HG03460 (cell line): ENCODE measurements around the gene CD58.

Experiments used
- ATAC-seq: cut with Tn5 transposase; IDR thresholded peaks from one replicate; pipeline ENCODE4 v1.9.1; 2021; ENCODE audit not compliant: unreplicated experiment

The CD58 gene

DNA sequence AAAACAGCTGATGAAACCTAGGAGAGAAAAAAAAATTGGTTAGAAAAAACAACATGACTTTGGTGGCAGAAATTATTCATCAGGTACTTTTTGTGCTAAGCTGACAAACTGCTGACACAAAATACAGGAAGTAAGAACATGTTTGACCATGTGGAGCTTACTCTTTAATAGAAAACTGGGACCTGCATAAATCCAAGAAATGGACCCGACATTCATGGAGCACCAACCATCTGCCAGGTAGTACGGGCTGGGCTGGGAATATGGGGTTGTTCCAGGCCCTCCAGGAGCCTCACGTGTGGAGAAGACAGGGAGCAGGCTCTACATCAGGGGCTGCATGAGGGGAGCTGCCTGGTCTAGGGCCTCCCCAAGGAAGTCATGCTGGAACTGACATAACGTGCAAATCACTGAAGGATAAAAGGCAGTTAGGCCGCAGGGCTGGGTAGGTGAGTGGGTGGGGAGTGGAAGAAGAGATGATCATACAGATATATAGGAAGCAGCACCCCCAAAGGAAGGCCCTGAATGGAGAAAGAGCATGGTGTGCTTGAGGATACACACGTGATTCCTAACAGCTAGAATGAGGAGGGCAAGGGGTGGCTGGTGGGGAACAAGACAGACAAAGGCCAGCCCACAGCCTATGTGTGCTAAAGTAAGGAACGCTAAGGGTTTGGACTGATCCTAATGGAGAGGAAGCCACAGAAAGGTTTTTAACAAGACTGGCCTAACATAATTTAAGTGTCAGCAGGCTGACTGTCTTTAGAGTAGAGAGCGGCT is 26.1 kb downstream of the CD58 start:
- ATAC-seq = peak; percentile 48

DNA sequence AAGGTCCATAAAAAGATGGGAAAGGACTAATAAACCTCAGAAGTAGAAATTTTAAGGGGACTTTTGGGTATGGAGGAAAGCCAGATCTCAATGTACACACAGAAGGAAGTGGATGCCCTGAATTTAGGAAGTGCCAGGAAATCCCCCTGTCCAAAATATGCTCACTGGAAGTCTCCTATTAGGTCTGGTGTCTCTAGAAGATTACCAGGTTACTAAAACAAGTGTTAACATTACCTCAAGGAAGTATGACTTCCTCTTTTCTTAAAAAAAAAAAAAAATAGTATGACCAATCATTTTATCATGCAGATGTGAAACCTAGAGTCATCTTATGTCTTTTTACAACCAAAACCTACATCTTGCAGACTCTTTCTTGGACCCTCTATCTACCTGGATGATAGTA is 30.7 kb downstream of the CD58 start:
- peak; percentile 46 for ATAC-seq

DNA sequence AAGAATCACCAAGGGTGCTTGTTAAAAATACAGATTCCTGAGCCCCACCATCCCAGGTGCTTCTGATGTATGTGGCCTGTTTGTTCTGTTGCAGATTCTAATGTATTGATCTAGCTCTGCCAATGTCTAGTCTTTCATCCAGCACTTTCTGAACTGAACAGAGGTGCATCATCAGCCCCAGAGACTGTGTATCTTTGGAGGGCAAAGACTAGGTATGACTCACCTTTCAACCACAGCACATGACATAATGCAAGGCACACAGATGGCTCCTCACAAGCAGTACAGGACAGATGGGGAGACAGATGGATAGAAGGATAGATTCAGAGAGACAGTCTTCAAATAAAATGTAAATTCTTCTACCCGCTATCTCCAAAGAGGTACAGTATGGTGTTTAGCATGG is 32.3 kb downstream of the CD58 start:
- ATAC-seq = peak; percentile 83

DNA sequence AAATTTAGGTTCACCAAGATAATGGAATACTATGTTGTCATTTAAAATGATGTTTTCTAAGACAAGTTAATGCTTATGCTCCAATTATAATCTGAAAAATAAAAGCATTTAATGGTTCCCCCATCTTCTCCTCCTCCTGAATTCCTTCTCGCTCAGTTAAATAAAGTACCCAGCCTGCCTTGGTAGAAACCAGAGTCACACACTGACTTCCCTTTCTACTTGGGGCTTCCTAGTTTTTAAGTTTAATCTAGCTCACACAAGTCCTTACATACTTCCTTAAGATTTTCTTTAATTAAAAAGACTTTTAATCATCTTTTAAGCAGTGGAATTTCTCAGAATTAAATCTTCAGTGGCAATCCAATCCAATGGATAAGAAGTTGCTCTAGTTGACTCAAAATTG is 32.9 kb downstream of the CD58 start:
- no peak for ATAC-seq

DNA sequence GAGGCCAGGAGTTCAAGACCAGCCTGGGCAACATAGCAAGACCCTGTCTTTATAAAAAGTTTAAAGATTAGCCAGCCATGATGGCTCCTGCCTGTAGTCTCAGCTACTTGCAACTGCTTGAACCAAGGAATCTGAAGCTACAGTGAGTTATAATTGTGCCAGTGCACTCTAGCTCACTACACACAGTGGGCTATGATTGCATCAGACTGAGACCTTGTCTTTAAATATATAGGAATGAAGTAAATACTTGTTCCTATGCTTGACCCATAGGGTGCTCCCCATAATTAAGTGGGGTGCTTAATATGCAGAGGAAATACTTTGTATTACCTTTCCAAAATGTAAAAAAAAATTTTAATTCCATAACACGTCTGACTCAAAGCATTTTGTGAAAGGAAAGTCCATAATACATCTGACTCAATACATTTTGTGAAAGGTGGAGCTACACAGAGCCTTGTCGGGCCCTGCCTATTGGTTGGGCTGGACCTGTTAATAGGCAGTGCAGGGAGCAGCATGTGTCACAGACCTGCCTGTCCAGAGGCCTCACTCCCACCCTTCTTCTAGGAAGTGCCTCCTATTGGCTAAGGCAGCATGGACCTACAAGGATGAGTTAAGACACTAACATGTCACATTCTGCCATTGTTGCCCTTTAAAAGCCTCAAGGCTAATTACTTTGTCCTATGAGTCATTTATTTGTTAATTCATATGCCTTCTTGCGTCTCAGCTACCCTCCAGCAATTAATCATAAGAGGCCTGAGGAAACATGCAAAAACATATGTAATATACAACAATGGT is 33.6 kb downstream of the CD58 start:
- no peak for ATAC-seq

DNA sequence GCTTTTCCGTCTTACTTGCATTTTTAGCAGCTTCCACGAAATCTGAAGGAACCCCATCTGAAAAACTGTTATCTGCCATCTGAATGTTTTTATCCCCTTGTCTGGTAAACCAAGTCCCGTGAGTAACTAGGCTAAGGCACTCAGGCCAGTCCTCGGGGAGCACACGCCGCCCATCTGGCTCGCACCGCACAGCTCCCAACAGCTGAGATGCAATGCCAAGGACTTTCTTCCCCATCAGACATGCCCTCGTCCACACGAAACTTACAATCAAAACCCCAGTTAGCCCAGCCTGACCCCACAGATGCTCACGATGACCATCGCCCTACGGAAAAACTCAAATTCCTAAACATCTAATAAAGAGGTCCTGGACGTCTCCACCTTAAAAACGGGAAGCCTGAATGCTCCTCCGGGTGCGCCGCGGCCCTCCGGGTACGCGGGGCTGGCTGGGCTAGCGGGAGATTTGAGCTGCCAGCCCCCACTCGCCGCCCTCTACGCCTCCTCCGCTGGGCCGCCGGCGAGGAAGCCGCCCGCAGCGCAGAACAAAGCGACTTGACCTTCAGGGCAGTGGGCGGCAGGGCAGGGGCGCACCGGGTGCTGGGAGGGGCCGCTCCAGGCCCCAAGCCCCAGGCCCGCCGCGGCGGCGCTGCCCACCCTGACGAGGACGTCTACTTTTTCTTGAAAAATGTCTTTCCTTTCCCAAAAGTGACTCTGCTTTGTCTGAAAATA is 36.6 kb downstream of the CD58 start:
- ATAC-seq = no peak

DNA sequence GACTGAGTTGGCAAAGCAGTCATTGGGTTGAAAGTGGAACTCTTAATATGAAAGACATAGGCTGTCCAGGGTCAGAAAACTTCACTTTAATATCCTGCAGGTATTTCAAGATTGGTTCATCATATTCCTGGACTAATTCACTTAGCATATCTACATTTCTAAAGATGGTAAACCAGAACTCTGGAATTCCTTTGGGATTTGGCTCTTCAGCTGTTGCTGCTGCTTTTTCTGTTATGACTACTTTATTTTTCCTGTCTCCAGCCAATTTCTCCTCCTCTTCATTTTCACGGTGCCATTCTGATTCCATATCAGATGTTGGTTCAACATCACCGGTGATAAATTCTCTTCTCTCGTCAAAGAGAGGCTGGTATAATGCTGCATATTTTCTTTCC is 37.4 kb downstream of the CD58 start:
- ATAC-seq = no peak

DNA sequence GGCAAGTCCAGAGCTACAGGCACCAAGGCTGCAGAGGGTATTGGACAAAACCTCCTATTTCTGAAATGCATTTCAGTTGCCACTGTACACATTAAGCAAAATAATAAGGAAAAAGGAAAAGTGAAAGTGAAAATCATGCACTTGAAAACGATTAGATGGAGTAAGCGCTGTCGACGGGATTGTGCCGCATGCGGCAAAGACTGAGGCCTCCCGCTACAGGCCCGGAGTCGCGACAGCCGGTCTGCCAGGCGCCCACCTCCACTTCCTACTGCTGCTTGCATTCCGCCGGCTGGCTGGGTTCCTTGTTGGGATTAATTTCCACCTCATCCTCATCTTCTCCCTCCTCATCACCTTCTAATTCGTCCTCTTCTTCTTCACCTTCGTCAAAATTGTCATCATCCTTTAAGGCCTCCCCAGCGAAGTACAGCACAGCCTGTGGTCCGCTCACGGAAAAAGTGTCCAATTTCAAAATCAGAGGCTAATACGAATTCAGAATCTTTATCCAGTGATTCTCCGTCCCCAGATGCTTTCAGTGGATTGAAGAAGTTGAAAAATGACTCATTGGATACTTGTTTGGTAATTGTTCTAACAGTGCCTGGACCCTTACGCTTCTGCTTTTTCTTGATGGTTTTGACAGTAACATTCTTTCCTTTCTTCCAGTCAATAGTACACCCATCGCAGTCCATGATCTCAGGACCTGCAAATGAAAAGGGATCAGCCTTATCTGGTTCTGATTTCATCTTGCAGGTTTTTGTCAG is 38.0 kb downstream of the CD58 start:
- ATAC-seq = no peak

DNA sequence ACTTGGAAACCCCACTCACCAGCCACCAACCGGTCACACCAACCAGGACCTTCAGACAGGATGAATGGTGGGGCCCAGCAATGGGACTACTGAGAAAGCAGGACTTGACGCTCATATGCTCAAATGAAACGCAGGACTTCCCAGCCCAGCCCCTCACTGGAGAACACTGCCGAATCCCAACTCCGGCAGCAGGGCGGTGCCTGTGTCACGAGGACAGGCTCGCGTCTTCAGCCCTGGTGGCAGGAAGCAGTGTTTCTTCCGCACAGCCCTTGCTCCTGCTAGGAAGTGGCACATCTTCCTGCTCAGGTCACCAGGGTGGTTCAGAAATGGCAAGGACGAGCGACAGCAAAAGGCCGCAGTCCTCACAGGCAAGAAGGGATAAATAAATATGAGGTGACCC is 38.9 kb downstream of the CD58 start:
- ATAC-seq = no peak

DNA sequence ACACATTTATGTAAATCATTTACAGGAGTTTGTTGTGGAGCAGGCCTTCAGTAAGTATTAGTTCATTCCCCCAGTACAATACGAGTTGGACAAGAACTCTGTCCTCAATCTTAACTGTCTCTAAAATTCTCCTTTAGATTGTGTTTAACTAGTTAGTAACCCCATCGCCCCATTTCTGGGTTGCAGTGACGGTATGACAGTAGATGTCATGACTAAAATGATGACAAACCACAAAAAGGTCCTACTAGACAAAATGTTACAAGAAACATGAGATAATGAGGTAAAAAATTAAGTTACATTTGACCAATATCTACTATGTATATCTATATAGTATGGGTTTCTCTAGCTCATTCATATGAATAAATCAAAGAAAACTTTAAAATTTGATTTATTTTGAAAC is 41.1 kb downstream of the CD58 start:
- ATAC-seq = no peak

DNA sequence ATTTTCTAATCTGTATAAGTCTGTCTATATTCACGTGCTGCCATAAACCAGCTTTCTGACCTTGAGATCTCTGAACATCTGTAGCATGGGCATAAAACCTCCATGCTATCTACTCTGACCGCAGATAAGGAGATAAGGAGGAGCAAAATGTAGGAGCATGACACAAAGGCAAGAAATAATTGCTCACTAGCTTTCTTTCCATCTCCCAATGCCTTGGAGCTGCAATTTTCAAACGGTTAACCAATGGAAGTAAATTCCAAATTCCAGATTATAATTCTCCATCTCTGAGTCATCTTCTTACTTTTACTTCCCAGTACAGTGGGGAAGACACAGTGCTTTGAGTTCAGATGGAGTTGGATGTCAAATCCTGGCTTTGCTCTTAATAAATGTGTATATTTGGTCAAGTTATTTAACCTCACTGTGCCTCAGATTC is 41.6 kb downstream of the CD58 start:
- ATAC-seq = no peak

DNA sequence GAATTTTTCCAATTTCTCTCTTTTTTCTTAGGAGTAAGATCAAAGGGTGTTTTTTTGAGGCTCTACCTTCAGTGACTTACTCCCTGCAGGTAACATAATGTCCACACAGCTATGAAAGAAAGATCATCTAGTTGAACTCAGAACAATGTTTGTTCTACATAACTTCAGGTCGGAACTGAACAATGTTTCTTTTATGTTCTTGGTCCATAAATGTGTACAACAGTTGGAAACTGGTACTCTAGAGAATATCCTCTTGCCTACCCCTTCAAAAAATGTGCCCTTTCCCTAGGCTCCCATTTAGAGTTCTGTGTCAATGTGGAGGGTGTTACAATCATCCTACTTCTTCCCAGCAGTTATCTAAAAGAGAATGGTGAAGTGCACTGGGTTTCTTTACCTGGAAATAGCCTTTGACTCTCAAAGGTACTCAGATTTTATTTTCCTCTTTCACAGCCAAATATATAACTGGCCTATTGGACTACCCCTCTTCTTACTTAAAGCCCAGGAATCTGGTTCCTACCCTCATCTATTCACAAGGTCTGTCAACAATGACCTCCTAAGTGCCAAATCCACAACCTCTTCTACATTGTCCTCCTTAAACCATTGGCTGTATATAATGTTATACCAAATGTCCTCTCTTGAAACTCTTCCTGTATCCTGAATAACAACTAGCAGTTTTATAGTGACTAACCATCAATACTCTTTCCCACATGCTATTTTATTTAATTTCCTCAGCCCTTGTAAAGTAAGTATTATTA is 42.3 kb downstream of the CD58 start:
- ATAC-seq = no peak

DNA sequence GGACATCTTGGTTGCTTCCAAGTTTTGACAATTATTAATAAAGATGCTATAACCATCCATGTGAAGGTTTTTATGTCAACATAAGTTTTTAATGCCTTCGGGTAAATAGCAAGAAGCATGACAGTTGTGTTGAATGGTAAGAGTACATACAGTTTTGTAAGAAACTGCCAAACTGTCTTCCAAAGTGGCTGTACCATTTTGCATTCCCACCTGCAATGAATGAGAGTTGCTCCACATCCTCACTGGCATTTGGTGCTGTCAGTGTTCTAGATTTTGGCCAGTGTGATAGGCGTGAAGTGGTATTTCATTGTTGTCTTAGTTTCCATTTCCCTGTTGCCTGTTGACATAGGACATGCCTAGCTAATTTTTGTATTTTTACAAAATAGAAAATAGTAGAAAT is 45.4 kb downstream of the CD58 start:
- ATAC-seq = no peak

DNA sequence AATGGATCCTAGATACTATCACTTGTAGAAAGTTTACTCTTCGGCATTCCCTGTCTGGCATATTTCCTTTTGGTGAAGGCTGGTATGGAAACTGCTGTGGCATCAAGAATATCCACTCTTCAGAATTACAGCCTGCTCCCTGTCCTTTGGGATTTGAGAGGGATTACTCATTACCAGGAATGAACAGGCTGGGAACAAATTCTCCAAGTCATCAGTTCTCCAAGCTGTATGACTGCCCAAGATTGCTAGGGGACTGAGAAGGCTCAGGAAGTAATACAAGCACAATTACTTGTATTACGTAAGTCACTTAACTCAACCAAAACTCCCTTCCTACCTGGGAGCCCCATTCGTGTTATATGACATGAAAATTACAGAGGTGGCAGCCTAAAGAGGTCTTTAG is 49.6 kb downstream of the CD58 start:
- no peak for ATAC-seq

DNA sequence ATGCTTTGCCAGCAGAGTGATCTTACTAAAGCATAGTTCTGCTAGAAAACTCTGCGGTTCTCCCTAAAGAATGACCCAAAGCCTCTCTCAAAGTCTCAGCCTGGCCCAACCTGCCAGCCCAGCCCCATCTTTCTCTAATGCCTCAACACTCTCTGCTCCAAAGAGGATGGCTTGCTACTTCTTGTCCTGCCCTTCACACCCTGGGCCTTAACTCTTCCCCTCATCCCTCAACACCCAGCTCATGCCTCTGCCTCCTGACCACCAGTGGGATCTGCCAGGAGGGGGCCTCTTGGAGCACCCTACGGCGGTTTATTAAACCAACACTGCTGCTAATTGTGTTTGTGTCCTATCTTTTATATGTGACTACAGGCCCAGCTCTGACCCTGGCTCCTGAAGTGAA is 52.4 kb downstream of the CD58 start:
- no peak for ATAC-seq

DNA sequence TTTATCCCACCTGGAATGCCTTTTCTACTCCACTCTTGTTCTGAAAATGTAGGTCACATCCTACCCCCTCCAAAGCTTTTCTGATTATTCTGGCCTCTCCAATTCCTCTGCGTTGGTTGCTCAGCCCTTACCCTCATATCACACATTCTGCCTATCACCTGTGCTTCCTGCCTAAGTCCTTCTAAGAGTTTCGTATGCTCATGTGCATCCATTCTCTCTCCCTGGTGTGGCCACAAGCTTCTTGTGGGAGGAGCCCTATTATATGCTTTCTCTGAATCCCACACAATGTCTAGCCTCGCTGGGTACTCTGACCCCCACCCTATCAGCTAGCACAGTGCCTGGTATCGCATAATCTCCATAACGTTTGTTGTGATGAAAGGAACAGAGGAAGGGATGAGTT is 54.2 kb downstream of the CD58 start:
- ATAC-seq = no peak

DNA sequence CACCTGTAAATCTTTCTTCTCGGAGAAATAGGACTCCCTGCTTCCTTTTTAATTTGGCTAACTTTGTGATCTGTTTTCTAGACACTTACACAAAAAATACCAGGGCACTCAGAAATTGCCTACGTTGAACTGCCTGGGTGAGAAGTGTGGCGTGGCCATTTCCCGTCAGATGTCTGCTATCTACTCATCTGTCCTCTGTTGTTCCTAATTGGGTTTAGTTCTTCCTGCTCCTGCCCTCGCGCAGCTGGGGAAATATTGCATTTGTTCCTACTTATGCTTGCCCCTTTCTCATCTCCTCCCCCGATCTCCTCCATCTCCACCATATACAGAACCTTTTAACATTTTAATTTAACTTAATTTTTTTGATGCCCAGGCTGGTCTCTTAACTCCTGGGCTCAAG is 55.1 kb downstream of the CD58 start:
- no peak for ATAC-seq

DNA sequence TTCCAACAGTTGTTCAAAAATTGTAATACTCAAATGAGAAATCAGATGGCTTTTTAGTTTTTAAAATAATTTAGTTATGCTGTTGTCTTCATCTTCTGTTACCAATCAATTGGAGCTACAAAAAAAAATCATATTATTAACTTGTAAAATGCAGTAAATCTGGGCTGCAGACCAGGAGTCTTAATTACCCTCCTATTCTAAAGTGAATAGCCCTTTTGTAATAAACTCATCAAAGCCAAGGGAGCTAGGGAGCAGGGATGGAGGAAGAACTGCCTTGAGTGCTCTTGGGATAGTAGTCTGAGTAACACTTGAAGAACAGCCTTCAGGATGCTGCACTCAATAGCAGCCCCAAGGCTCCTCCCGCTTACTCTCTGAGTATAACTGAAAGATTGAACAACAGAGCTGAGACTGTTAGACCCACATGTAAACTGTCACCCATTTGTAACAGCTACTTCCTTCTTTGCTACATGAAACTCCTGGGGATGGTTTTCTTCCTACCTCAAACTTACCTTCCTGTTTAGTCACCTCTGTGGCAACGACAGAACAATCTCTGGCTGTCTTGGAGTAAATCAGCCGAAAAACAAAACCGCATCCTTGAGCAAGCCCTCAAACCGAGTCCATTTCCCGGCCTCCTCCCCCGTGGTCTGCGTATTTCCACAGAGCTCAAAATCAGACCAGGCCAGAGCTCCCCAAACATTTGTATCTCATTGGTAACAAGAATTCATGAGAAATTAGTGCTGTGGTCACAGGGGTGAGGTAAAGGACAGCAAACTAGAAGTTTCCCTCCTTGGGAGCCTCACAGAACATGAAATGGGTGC is 55.9 kb downstream of the CD58 start:
- ATAC-seq = peak; percentile 79

DNA sequence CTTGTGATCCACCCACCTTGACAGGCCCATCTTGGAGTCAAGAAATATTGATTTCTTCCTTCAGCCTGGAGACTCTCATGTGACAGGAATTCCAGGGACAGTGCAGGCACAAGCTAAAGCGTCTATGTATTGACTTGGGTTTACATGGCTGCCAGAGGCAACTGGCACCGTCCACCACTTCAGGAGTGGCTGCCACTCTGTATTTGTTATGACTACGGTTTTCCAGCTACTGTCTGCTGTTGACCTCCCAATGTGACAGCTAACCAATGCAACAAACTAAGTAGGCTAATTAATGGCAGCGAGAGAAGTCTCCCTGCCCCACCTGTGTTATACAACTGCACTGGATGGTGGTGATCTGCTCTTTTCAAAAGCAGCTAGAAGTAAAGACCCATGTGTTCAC is 56.9 kb downstream of the CD58 start:
- no peak for ATAC-seq
